Caco-2 (cell line): ENCODE data around the gene AGPS. TPM values are rescaled to one million over a fixed set of nuclear protein-coding genes. Genes with fewer than 3 reads are reported as not detected.

Experiments used
- BruUV-seq: library from RNA; stranded (reverse); fragments of 400-500 nt; replicated peaks from 2 replicates; lab custom pipeline; 2021; lab: Mats Ljungman, UMichigan
- CTCF ChIA-PET: fragments of 300-600 bp; sonication (Branson Sonifier 250); formaldehyde crosslinking; loops from one replicate; lab custom pipeline; 2022; ENCODE audit warnings: antibody characterized with exemption; lab: Charles Lee
- POLR2A ChIA-PET: fragments of 300-600 bp; sonication (Branson Sonifier 250); formaldehyde crosslinking; loops from one replicate; lab custom pipeline; 2022; ENCODE audit warnings: antibody characterized with exemption; lab: Charles Lee
- DNase-seq, 2 experiments: peaks; one replicate each; pipeline versions ENCODE4 v3.0.0 to v3.0.0-alpha.2; 2020 to 2022
- H3K27me3 ChIP-seq: replicated peaks from 2 replicates; pipeline ENCODE4 v1.6.0; 2011; ENCODE audit warnings: low read length; ENCODE audit not compliant: control insufficient read depth, insufficient read depth
- H3K36me3 ChIP-seq: 2 replicates; pipeline ENCODE4 v1.5.1; 2011; ENCODE audit warnings: low read length; ENCODE audit not compliant: control insufficient read depth, insufficient read depth
- H3K4me1 ChIP-seq: fragments of 250-450 bp; sonication (Bioruptor Pico); 2 replicates; pipeline ENCODE4 v1.5.1; 2020; ENCODE audit warnings: mild to moderate bottlenecking
- H3K4me3 ChIP-seq: 2 replicates; pipeline ENCODE4 v1.5.1; 2011; ENCODE audit warnings: low read depth, mild to moderate bottlenecking, control low read depth, low read length
- H3K9me3 ChIP-seq: fragments of 250-450 bp; sonication (Bioruptor Pico); 2 replicates; pipeline ENCODE4 v1.5.1; 2020; ENCODE audit warnings: mild to moderate bottlenecking, moderate library complexity
- H3K27ac Mint-ChIP-seq: one replicate; pipeline ENCODE4 v1.8.0; 2022; ENCODE audit warnings: mixed read lengths; ENCODE audit not compliant: unreplicated experiment
- H3K27me3 Mint-ChIP-seq: one replicate; pipeline ENCODE4 v1.8.0; 2022; ENCODE audit warnings: mixed read lengths; ENCODE audit not compliant: insufficient read depth, unreplicated experiment
- H3K36me3 Mint-ChIP-seq: one replicate; pipeline ENCODE4 v1.8.0; 2022; ENCODE audit warnings: mild to moderate bottlenecking, mixed read lengths; ENCODE audit not compliant: insufficient read depth, unreplicated experiment
- H3K4me1 Mint-ChIP-seq: one replicate; pipeline ENCODE4 v1.8.0; 2022; ENCODE audit warnings: low read depth, mixed read lengths; ENCODE audit not compliant: unreplicated experiment
- H3K4me3 Mint-ChIP-seq: one replicate; pipeline ENCODE4 v1.8.0; 2022; ENCODE audit warnings: mild to moderate bottlenecking, moderate library complexity, mixed read lengths; ENCODE audit not compliant: unreplicated experiment
- H3K9me3 Mint-ChIP-seq: one replicate; pipeline ENCODE4 v1.8.0; 2022; ENCODE audit warnings: mixed read lengths; ENCODE audit not compliant: unreplicated experiment
- intact Hi-C: fragments of 100-400 bp; cut with micrococcal nuclease; formaldehyde crosslinking; loops from one replicate; pipeline ENCODE4 v1.10.0; 2022; ENCODE audit not compliant: unreplicated experiment
- total RNA-seq: library from RNA; stranded (reverse); gene quantifications from 2 replicates; pipeline ENCODE4 v1.2.3, GENCODE V29; 2022
- TF ChIP-seq, protein P1 (sequence below), 2 experiments: fragments of 200-600 bp in 1 of 2; IDR thresholded peaks; 1 replicate in 1 of 2; 2 replicates in 1 of 2; pipeline versions ENCODE4 v1.5.1 to v1.8.0; 2011 to 2022; ENCODE audit warnings: antibody characterized with exemption in 1 of 2, control low read depth in 1 of 2, inconsistent platforms in 1 of 2, low read depth in 1 of 2, low read length in 1 of 2, mild to moderate bottlenecking in 1 of 2, moderate library complexity in 1 of 2; ENCODE audit not compliant: insufficient read depth in 1 of 2, severe bottlenecking in 1 of 2, unreplicated experiment in 1 of 2

The AGPS gene
- total RNA-seq, 1 experiment from 2014 or later: 105 TPM

DNA sequence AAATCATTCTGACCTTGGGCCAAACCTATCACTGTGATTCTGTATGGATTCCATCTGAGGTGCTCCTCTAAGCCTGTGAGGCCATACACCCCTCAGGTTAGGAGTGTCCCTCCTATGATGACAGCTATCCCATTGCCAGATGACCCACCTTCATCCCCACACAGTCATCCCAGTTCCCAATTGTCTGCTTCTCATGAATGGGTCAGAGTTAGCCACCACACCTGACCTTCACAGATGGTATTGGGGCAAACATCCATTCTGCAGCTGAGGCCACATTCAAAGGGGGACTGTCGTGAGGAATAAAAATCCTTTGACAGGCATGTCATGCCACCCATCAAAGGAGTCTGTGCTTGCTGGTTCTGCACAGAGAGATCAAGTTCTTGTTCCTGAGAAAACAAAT is 155.2 kb downstream of the AGPS start:
- ChIA-PET CTCF (no interaction called here), POLR2A (no interaction called here)
- Mint-ChIP-seq H3K4me3 (no peak overlapping the region), H3K9me3 (peaks cover 19% of the 10 kb centered on the region), H3K4me1 (no peaks in the 10 kb centered on the region), H3K36me3 (peaks cover 16% of the 10 kb centered on the region), H3K27me3 (no peaks in the 10 kb centered on the region), H3K27ac (no peak overlapping the region)
- intact Hi-C loops: no loop called here
- no peaks in the 10 kb centered on the region for H3K4me1 ChIP-seq
- H3K9me3 ChIP-seq: 0 out of 2 replicates have a peak, but pooled peaks cover 8% of the 10 kb centered on the region
- H3K36me3 ChIP-seq: no peaks in the 10 kb centered on the region
- no peak for DNase-seq
- H3K4me3 ChIP-seq: no peak overlapping the region
- H3K27me3 ChIP-seq: no peaks in the 10 kb centered on the region
- TF ChIP-seq, protein P1, sequence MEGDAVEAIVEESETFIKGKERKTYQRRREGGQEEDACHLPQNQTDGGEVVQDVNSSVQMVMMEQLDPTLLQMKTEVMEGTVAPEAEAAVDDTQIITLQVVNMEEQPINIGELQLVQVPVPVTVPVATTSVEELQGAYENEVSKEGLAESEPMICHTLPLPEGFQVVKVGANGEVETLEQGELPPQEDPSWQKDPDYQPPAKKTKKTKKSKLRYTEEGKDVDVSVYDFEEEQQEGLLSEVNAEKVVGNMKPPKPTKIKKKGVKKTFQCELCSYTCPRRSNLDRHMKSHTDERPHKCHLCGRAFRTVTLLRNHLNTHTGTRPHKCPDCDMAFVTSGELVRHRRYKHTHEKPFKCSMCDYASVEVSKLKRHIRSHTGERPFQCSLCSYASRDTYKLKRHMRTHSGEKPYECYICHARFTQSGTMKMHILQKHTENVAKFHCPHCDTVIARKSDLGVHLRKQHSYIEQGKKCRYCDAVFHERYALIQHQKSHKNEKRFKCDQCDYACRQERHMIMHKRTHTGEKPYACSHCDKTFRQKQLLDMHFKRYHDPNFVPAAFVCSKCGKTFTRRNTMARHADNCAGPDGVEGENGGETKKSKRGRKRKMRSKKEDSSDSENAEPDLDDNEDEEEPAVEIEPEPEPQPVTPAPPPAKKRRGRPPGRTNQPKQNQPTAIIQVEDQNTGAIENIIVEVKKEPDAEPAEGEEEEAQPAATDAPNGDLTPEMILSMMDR (IDR thresholded peaks at IDR 0.05; ENCODE audit: insufficient read depth in 1 of 2, low read depth in 1 of 2, low read length in 1 of 2, severe bottlenecking in 1 of 2, unreplicated experiment in 1 of 2): no peak
- no TSS peak for BruUV-seq

DNA sequence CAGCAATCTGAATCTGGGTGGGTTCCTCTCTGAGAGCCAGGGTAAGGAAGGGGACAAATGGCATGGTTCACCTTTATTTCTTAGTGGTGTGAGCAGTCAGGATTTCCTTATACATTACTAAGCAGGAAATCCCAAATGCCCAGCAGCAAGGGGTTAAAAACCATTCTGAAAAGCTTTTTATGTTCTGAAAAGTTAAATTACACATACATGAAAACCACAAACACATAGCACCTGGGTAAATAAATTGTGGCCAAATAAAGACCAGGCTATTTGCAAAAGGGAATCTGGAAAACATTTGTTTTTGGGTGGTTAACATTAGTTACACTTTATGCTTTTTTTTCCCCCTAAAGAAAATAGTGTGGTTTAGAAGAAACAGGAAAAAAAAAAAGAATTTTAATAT is 156.1 kb downstream of the AGPS start:
- DNase-seq: no peak
- no peaks in the 10 kb centered on the region for H3K4me1 Mint-ChIP-seq
- TF ChIP-seq, protein P1 (IDR thresholded peaks at IDR 0.05; ENCODE audit: insufficient read depth in 1 of 2, low read depth in 1 of 2, low read length in 1 of 2, severe bottlenecking in 1 of 2, unreplicated experiment in 1 of 2): no peak
- intact Hi-C loops: no loop called here
- Histone ChIP-seq H3K4me3 (no peak overlapping the region), H3K4me1 (no peaks in the 10 kb centered on the region), H3K36me3 (no peaks in the 10 kb centered on the region), H3K9me3 (0 out of 2 replicates have a peak, but pooled peaks cover 8% of the 10 kb centered on the region), H3K27me3 (no peaks in the 10 kb centered on the region)
- ChIA-PET POLR2A (no interaction called here), CTCF (no interaction called here)
- H3K9me3 Mint-ChIP-seq: peaks cover 19% of the 10 kb centered on the region
- no peak overlapping the region for H3K27ac Mint-ChIP-seq
- BruUV-seq: no TSS peak
- H3K36me3 Mint-ChIP-seq: peaks cover 25% of the 10 kb centered on the region
- no peak overlapping the region for H3K4me3 Mint-ChIP-seq
- H3K27me3 Mint-ChIP-seq: no peaks in the 10 kb centered on the region

DNA sequence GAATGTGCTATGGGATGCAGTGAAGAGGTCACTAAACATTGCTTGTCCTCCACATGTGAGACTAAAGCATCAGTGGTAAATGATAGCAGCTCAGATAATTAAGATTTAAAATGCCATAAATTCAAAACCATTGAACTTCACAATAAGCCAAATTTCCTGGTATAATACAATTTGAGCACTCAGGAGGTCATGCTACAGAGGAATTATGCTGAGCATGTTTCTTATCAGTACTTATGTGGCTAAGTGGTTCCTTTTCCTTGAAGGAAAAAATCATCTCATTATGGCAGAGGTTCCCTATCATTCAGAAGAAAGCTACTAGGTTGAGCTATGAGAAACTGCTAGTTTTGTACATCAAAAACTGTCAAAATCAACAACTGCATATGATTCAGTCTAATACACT is 156.6 kb downstream of the AGPS start:
- Histone ChIP-seq H3K27me3 (no peaks in the 10 kb centered on the region), H3K4me3 (no peak overlapping the region), H3K4me1 (no peaks in the 10 kb centered on the region), H3K36me3 (no peaks in the 10 kb centered on the region), H3K9me3 (0 out of 2 replicates have a peak, but pooled peaks cover 8% of the 10 kb centered on the region)
- no peak for DNase-seq
- peaks cover 26% of the 10 kb centered on the region for H3K36me3 Mint-ChIP-seq
- intact Hi-C loops: no loop called here
- CTCF ChIA-PET: no interaction called here
- no peak overlapping the region for H3K4me3 Mint-ChIP-seq
- peaks cover 18% of the 10 kb centered on the region for H3K9me3 Mint-ChIP-seq
- TF ChIP-seq, protein P1 (IDR thresholded peaks at IDR 0.05; ENCODE audit: insufficient read depth in 1 of 2, low read depth in 1 of 2, low read length in 1 of 2, severe bottlenecking in 1 of 2, unreplicated experiment in 1 of 2): no peak
- no peak overlapping the region for H3K27ac Mint-ChIP-seq
- BruUV-seq: no TSS peak
- POLR2A ChIA-PET: no interaction called here
- no peaks in the 10 kb centered on the region for H3K27me3 Mint-ChIP-seq
- H3K4me1 Mint-ChIP-seq: no peaks in the 10 kb centered on the region
